ENCODE data around the gene CXXC1. TPM values are rescaled to one million over a fixed set of nuclear protein-coding genes. Genes with fewer than 3 reads are reported as not detected.

Gene CXXC1
- total and polyA plus RNA-seq, 2 donors (not counting 1 experiment from before 2014, with no cell fraction given) = 19.4 to 32.9 TPM

DNA sequence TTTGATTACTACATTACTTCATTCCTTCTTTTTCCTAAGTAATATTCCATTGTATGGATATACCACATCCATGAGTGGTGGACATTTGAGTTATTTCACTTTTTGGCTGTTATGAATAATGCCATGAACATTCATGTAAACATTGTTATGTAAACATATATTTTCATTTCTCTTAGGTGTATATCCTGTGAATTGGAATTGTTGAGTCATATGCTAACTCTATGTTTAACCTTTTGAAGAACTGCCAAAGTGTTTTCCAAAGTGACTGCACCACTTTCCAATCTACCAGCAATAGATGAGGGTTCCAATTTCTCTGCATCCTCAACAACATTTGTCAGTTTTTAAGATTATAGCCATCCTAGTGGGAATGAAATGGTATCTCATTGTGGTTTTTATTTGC is 42.7 kb upstream of the CXXC1 start:
- H3K79me2 ChIP-seq (ENCODE audit: control insufficient read depth, insufficient read depth, low read length) = no peaks in the 10 kb centered on the region
- H3K27me3 ChIP-seq (ENCODE audit: control insufficient read depth, insufficient read depth, low read length) = no peaks in the 10 kb centered on the region
- no peak overlapping the region for H3K27ac ChIP-seq (ENCODE audit: insufficient read depth, low read length)
- no peaks in the 10 kb centered on the region for H3K4me1 ChIP-seq (ENCODE audit: control insufficient read depth, extremely low read depth, insufficient read depth, low read length)
- no peaks in the 10 kb centered on the region for H4K20me1 ChIP-seq (ENCODE audit: control insufficient read depth, extremely low read depth, insufficient read depth, low read length)
- no peak overlapping the region for H3K4me3 ChIP-seq (replicated peaks in 1 of 4; ENCODE audit: control extremely low read depth in 1 of 4, insufficient read depth in 1 of 4, low read depth in 3 of 4, low read length in 4 of 4)
- H2AFZ ChIP-seq (ENCODE audit: low read length) = no peak overlapping the region
- H3K9me3 ChIP-seq (ENCODE audit: control insufficient read depth, insufficient read depth, low read depth, low read length) = no peaks in the 10 kb centered on the region
- no peak for DNase-seq (ENCODE audit: low read depth in 2 of 2)
- H3K9ac ChIP-seq (ENCODE audit: insufficient read depth, low read length) = no peak overlapping the region
- no peaks in the 10 kb centered on the region for H3K36me3 ChIP-seq (ENCODE audit: control insufficient read depth, insufficient read depth, low read length)
- no peak for TF ChIP-seq EZH2 (IDR thresholded peaks at IDR 0.05; ENCODE audit: low read length, missing control alignments)
- TF ChIP-seq, protein P1, sequence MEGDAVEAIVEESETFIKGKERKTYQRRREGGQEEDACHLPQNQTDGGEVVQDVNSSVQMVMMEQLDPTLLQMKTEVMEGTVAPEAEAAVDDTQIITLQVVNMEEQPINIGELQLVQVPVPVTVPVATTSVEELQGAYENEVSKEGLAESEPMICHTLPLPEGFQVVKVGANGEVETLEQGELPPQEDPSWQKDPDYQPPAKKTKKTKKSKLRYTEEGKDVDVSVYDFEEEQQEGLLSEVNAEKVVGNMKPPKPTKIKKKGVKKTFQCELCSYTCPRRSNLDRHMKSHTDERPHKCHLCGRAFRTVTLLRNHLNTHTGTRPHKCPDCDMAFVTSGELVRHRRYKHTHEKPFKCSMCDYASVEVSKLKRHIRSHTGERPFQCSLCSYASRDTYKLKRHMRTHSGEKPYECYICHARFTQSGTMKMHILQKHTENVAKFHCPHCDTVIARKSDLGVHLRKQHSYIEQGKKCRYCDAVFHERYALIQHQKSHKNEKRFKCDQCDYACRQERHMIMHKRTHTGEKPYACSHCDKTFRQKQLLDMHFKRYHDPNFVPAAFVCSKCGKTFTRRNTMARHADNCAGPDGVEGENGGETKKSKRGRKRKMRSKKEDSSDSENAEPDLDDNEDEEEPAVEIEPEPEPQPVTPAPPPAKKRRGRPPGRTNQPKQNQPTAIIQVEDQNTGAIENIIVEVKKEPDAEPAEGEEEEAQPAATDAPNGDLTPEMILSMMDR (conservative IDR thresholded peaks at IDR 0.05 in 1 of 2, IDR thresholded peaks at IDR 0.05 in 1 of 2; ENCODE audit: low read depth in 1 of 2, low read length in 2 of 2) = no peak
- H3K4me2 ChIP-seq (ENCODE audit: extremely low read depth, insufficient read depth, low read length) = no peak overlapping the region

DNA sequence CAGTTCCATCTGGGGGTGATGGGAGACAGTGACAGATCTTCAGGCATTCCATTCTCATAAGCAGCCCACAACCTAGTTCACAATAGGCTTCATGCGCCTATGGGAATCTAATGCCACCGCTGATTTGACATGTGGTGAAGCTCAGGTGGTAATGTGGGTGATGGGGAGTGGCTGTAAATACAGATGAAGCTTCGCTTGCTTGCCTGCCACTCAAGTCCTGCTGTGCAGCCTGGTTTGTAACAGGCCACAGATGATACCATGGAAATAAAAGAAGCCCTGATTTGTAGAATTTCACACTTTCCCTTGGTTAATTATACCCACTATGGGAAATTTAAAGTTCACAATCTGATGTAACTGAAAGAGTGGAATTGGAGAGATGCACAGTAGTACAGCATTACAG is 40.5 kb upstream of the CXXC1 start:
- H3K9me3 ChIP-seq (ENCODE audit: control insufficient read depth, insufficient read depth, low read depth, low read length) = no peaks in the 10 kb centered on the region
- no peaks in the 10 kb centered on the region for H3K79me2 ChIP-seq (ENCODE audit: control insufficient read depth, insufficient read depth, low read length)
- H3K4me1 ChIP-seq (ENCODE audit: control insufficient read depth, extremely low read depth, insufficient read depth, low read length) = no peaks in the 10 kb centered on the region
- TF ChIP-seq, protein P1 (conservative IDR thresholded peaks at IDR 0.05 in 1 of 2, IDR thresholded peaks at IDR 0.05 in 1 of 2; ENCODE audit: low read depth in 1 of 2, low read length in 2 of 2) = no peak
- TF ChIP-seq EZH2 (IDR thresholded peaks at IDR 0.05; ENCODE audit: low read length, missing control alignments) = no peak
- no peak for DNase-seq (ENCODE audit: low read depth in 2 of 2)
- H4K20me1 ChIP-seq (ENCODE audit: control insufficient read depth, extremely low read depth, insufficient read depth, low read length) = no peaks in the 10 kb centered on the region
- H3K27me3 ChIP-seq (ENCODE audit: control insufficient read depth, insufficient read depth, low read length) = no peaks in the 10 kb centered on the region
- H3K27ac ChIP-seq (ENCODE audit: insufficient read depth, low read length) = no peak overlapping the region
- H3K4me2 ChIP-seq (ENCODE audit: extremely low read depth, insufficient read depth, low read length) = no peak overlapping the region
- H3K9ac ChIP-seq (ENCODE audit: insufficient read depth, low read length) = no peak overlapping the region
- no peak overlapping the region for H2AFZ ChIP-seq (ENCODE audit: low read length)
- H3K4me3 ChIP-seq (replicated peaks in 1 of 4; ENCODE audit: control extremely low read depth in 1 of 4, insufficient read depth in 1 of 4, low read depth in 3 of 4, low read length in 4 of 4) = no peak overlapping the region
- H3K36me3 ChIP-seq (ENCODE audit: control insufficient read depth, insufficient read depth, low read length) = no peaks in the 10 kb centered on the region

DNA sequence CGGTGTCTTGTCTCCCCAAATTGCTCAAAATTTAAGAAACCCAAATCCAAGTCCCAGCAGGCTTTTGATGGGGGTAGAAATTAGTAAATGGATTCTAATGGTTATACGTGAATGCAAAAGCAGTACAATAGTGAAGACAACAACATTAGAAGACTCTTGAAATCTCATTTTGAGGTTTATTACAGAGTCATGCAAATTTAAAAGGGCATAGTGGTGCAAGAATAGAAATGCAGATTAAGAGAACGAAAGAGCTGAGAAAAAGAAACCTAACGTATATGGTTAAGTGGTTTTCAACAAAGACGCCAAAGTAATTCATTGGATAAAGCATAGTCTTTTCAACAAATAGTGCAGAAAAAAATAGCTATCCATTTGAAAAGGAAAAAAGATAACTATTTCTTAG is 33.2 kb upstream of the CXXC1 start:
- TF ChIP-seq EZH2 (IDR thresholded peaks at IDR 0.05; ENCODE audit: low read length, missing control alignments) = no peak
- TF ChIP-seq, protein P1 (conservative IDR thresholded peaks at IDR 0.05 in 1 of 2, IDR thresholded peaks at IDR 0.05 in 1 of 2; ENCODE audit: low read depth in 1 of 2, low read length in 2 of 2) = no peak
- Histone ChIP-seq H3K9ac (ENCODE audit: insufficient read depth, low read length) (no peak overlapping the region), H3K27ac (ENCODE audit: insufficient read depth, low read length) (no peak overlapping the region), H3K79me2 (ENCODE audit: control insufficient read depth, insufficient read depth, low read length) (no peaks in the 10 kb centered on the region), H2AFZ (ENCODE audit: low read length) (no peak overlapping the region), H4K20me1 (ENCODE audit: control insufficient read depth, extremely low read depth, insufficient read depth, low read length) (no peaks in the 10 kb centered on the region), H3K9me3 (ENCODE audit: control insufficient read depth, insufficient read depth, low read depth, low read length) (no peaks in the 10 kb centered on the region), H3K36me3 (ENCODE audit: control insufficient read depth, insufficient read depth, low read length) (no peaks in the 10 kb centered on the region), H3K27me3 (ENCODE audit: control insufficient read depth, insufficient read depth, low read length) (no peaks in the 10 kb centered on the region), H3K4me2 (ENCODE audit: extremely low read depth, insufficient read depth, low read length) (no peak overlapping the region), H3K4me3 (replicated peaks in 1 of 4; ENCODE audit: control extremely low read depth in 1 of 4, insufficient read depth in 1 of 4, low read depth in 3 of 4, low read length in 4 of 4) (no peak overlapping the region), H3K4me1 (ENCODE audit: control insufficient read depth, extremely low read depth, insufficient read depth, low read length) (no peaks in the 10 kb centered on the region)
- DNase-seq (ENCODE audit: low read depth in 2 of 2) = no peak

All from fibroblast of lung (primary cell).